Endothelial cell of umbilical vein (primary cell): Measurements from ENCODE around the gene TAF11L9. TPM values are rescaled to one million over a fixed set of nuclear protein-coding genes. Genes with fewer than 3 reads are reported as not detected.

Source experiments
- BruUV-seq: library from RNA; stranded (reverse); fragments of 400-500 nt; replicated peaks from 2 replicates; lab custom pipeline; 2021; lab: Mats Ljungman, UMichigan
- CTCF ChIA-PET: fragments of 300-600, 350-600 bp; sonication (Branson Sonifier 250); formaldehyde crosslinking; loops from one replicate; lab custom pipeline; 2021; ENCODE audit warnings: antibody characterized with exemption, inconsistent platforms; lab: Charles Lee
- POLR2A ChIA-PET: fragments of 300-600, 350-600 bp; sonication (Branson Sonifier 250); formaldehyde crosslinking; loops from one replicate; lab custom pipeline; 2021; ENCODE audit warnings: antibody characterized with exemption, inconsistent platforms; lab: Charles Lee
- DNase-seq: peaks from one replicate; pipeline ENCODE4 v3.0.0-alpha.2; 2011; ENCODE audit warnings: low read depth, low spot score
- FAIRE-seq: peaks from 2 replicates; lab custom pipeline; 2011; peaks lifted over from hg19 to GRCh38; lab: Jason Lieb, UNC
- H2AFZ ChIP-seq: 2 replicates; pipeline ENCODE4 v1.6.0; 2012; ENCODE audit warnings: low read depth, low read length, control low read depth, inconsistent platforms
- H3K27ac ChIP-seq: 2 replicates; pipeline ENCODE4 v1.5.1; 2011; ENCODE audit warnings: low read depth, mild to moderate bottlenecking, control low read depth, low read length, moderate library complexity; ENCODE audit not compliant: insufficient read depth
- H3K27me3 ChIP-seq, 2 experiments: 2 replicates each; pipeline versions ENCODE4 v1.6.0 to v1.6.1; 2011; ENCODE audit warnings: low read length in 2 of 2, mixed read lengths in 1 of 2; ENCODE audit not compliant: control insufficient read depth in 2 of 2, insufficient read depth in 2 of 2
- H3K36me3 ChIP-seq, 2 experiments: 2 replicates in 1 of 2; 3 replicates in 1 of 2; pipeline ENCODE4 v1.5.1; 2011; ENCODE audit warnings: low read length in 2 of 2, mild to moderate bottlenecking in 1 of 2, moderate library complexity in 1 of 2; ENCODE audit not compliant: control insufficient read depth in 2 of 2, insufficient read depth in 2 of 2; ENCODE audit errors: extremely low read depth in 1 of 2
- H3K4me1 ChIP-seq: 3 replicates; pipeline ENCODE4 v1.5.1; 2011; ENCODE audit warnings: mild to moderate bottlenecking, low read length; ENCODE audit not compliant: control insufficient read depth, insufficient read depth; ENCODE audit errors: extremely low read depth
- H3K4me2 ChIP-seq: 2 replicates; pipeline ENCODE4 v1.6.1; 2011; ENCODE audit warnings: low read length, control low read depth, mixed read lengths; ENCODE audit not compliant: insufficient read depth
- H3K4me3 ChIP-seq, 3 experiments: fragments of 200-600 bp in 1 of 3; sonication (generic), shearing (Covaris generic) in 1 of 3; replicated peaks in 1 of 3; 2 replicates each; pipeline ENCODE4 v1.5.1; 2011 to 2016; ENCODE audit warnings: control low read depth in 3 of 3, low read length in 3 of 3, mild to moderate bottlenecking in 2 of 3, inconsistent platforms in 1 of 3, low read depth in 1 of 3, moderate library complexity in 1 of 3; ENCODE audit not compliant: insufficient read depth in 1 of 3
- H3K79me2 ChIP-seq: 2 replicates; pipeline ENCODE4 v1.6.0; 2012; ENCODE audit warnings: low read length, inconsistent platforms; ENCODE audit not compliant: control insufficient read depth, insufficient read depth
- H3K9ac ChIP-seq: replicated peaks from 2 replicates; pipeline ENCODE3; 2011; ENCODE audit warnings: low read length, control low read depth; ENCODE audit not compliant: insufficient read depth; ENCODE audit errors: extremely low read depth
- H3K9me1 ChIP-seq: replicated peaks from 3 replicates; pipeline ENCODE4 v1.6.0; 2011; ENCODE audit warnings: mild to moderate bottlenecking, low read length; ENCODE audit not compliant: control insufficient read depth, insufficient read depth; ENCODE audit errors: extremely low read depth
- H3K9me3 ChIP-seq: replicated peaks from 2 replicates; pipeline ENCODE4 v1.5.1; 2012; ENCODE audit warnings: low read length, inconsistent platforms; ENCODE audit not compliant: control insufficient read depth, insufficient read depth
- H4K20me1 ChIP-seq: replicated peaks from 2 replicates; pipeline ENCODE3; 2011; ENCODE audit warnings: mild to moderate bottlenecking, low read length; ENCODE audit not compliant: control insufficient read depth, insufficient read depth; ENCODE audit errors: extremely low read depth
- CTCF ChIP-seq, 2 donors: IDR thresholded peaks; 1 replicate in 1 of 2; 2 replicates in 1 of 2; pipeline ENCODE4 v1.5.1; 2011; ENCODE audit warnings: low read length in 2 of 2, mild to moderate bottlenecking in 2 of 2, moderate library complexity in 2 of 2, control low read depth in 1 of 2, inconsistent platforms in 1 of 2, low read depth in 1 of 2; ENCODE audit not compliant: insufficient read depth in 1 of 2; ENCODE audit errors: extremely low read depth in 1 of 2
- EZH2 ChIP-seq: IDR thresholded peaks from 2 replicates; pipeline ENCODE4 v1.6.1; 2012; ENCODE audit warnings: borderline replicate concordance, low read depth, mild to moderate bottlenecking, moderate library complexity, low read length, inconsistent platforms; ENCODE audit not compliant: severe bottlenecking
- FOS ChIP-seq: IDR thresholded peaks from 2 replicates; pipeline ENCODE4 v1.6.1; 2011; ENCODE audit warnings: mild to moderate bottlenecking, low read length, moderate library complexity, borderline replicate concordance; ENCODE audit not compliant: insufficient read depth
- GATA2 ChIP-seq: IDR thresholded peaks from 2 replicates; pipeline ENCODE4 v1.7.0; 2011; ENCODE audit warnings: low read depth, mild to moderate bottlenecking, moderate library complexity, mixed read lengths, low read length; ENCODE audit not compliant: insufficient read length, insufficient read depth
- JUN ChIP-seq: IDR thresholded peaks from 2 replicates; pipeline ENCODE4 v1.6.1; 2011; ENCODE audit warnings: borderline replicate concordance, low read depth; ENCODE audit not compliant: insufficient read length, insufficient read depth
- MAX ChIP-seq: IDR thresholded peaks from 2 replicates; pipeline ENCODE4 v1.6.1; 2011; ENCODE audit not compliant: insufficient read depth, insufficient read length
- MYC ChIP-seq: IDR thresholded peaks from one replicate; pipeline ENCODE4 v1.6.1; 2011; ENCODE audit warnings: mild to moderate bottlenecking, low read depth, low read length
- POLR2A ChIP-seq: IDR thresholded peaks from 2 replicates; pipeline ENCODE4 v1.6.1; 2012; ENCODE audit warnings: low read depth, mild to moderate bottlenecking, control low read depth, low read length
- POLR2AphosphoS5 ChIP-seq: IDR thresholded peaks from 2 replicates; pipeline ENCODE4 v1.6.1; 2012; ENCODE audit warnings: low read depth, mild to moderate bottlenecking, control low read depth, low read length, moderate library complexity; ENCODE audit not compliant: insufficient read depth
- dilution Hi-C: fragments of 300-500 bp; cut with MboI; formaldehyde crosslinking; loops from one replicate; pipeline ENCODE4 v1.15.0; 2019; ENCODE audit warnings: low sequenced_read_pairs; ENCODE audit not compliant: extremely low pct_ligation_motif_present
- intact Hi-C: fragments of 100-400 bp; cut with micrococcal nuclease; formaldehyde crosslinking; loops from one replicate; pipeline ENCODE4 v1.10.0; 2022
- polyA plus RNA-seq, 4 experiments: library from polyadenylated mRNA; depleted of rRNA in 3 of 4; stranded (reverse) in 3 of 4; unstranded in 1 of 4; fragments of >200 nt; gene quantifications; 2 replicates each; pipeline versions ENCODE4 v1.2.1 to v1.2.3, GENCODE V29; 2011 to 2012; ENCODE audit warnings: missing spikeins in 1 of 4
- total RNA-seq: library from RNA; stranded (reverse); gene quantifications from 2 replicates; pipeline ENCODE4 v1.2.3, GENCODE V29; 2021

TAF11L9 gene
- total and polyA plus RNA-seq, 2 donors (not counting 3 experiments of a cell fraction or from before 2014, with no cell fraction given): not detected

- H3K4me3 ChIP-seq: no peak overlapping the region
- no peak overlapping the region for H3K27ac ChIP-seq
- BruUV-seq: no TSS peak
- no peak overlapping the region for H2AFZ ChIP-seq
- ChIA-PET CTCF (no interaction called here), POLR2A (no interaction called here)
- no peaks in the 10 kb centered on the region for H3K9me1 ChIP-seq
- FAIRE-seq (no peak), DNase-seq (no peak)
- no peaks in the 10 kb centered on the region for H3K36me3 ChIP-seq
- TF ChIP-seq CTCF (IDR thresholded peaks at IDR 0.05; ENCODE audit: extremely low read depth in 1 of 2, insufficient read depth in 1 of 2, low read depth in 1 of 2, low read length in 2 of 2): peak in 1 of 2 donors; percentile 6
- no peak for TF ChIP-seq MAX
- TF ChIP-seq FOS: no peak
- TF ChIP-seq POLR2AphosphoS5: no peak
- TF ChIP-seq JUN: no peak
- dilution Hi-C loops (no loop called here), intact Hi-C loops (no loop called here)
- no peaks in the 10 kb centered on the region for H3K79me2 ChIP-seq
- H3K9me3 ChIP-seq: no peaks in the 10 kb centered on the region
- no peaks in the 10 kb centered on the region for H3K4me1 ChIP-seq
- H3K4me2 ChIP-seq: no peak overlapping the region
- no peak overlapping the region for H3K9ac ChIP-seq
- no peaks in the 10 kb centered on the region for H3K27me3 ChIP-seq
- H4K20me1 ChIP-seq: no peaks in the 10 kb centered on the region
Observed at GRCh38 chr5:17620627-17621026, 26.4 kb upstream of the TAF11L9 start.

DNA sequence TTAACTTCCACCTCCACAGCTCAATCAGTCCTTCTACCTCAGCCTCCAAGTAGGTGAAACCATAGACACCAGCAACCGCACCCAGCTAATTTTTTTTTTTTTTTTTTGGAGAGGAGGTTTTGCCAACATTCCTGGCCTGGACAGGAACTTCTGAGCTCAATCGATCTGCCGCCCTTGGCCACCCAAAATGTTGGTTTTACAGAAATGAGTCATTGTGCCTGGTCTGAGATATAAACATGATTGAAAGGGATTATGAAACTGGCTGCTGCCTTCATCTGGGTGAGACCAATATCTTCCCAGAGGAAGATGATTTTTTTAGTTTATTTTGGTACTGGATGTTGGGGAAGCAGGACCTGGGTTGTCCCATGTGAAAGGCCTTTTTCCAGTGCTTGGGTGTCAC is 25.2 kb upstream of the TAF11L9 start:
- no peak overlapping the region for H3K27ac ChIP-seq
- ChIA-PET POLR2A (no interaction called here), CTCF (no interaction called here)
- no peak overlapping the region for H3K9ac ChIP-seq
- no peak overlapping the region for H2AFZ ChIP-seq
- H3K4me3 ChIP-seq: no peak overlapping the region
- H3K9me3 ChIP-seq: no peaks in the 10 kb centered on the region
- intact Hi-C loops (no loop called here), dilution Hi-C loops (no loop called here)
- H3K36me3 ChIP-seq: no peaks in the 10 kb centered on the region
- H4K20me1 ChIP-seq: no peaks in the 10 kb centered on the region
- BruUV-seq: no TSS peak
- TF ChIP-seq POLR2A: no peak
- TF ChIP-seq MAX: no peak
- no peak for TF ChIP-seq EZH2
- no peak for TF ChIP-seq JUN
- no peak for TF ChIP-seq FOS
- no peak for TF ChIP-seq MYC
- no peak for TF ChIP-seq CTCF (IDR thresholded peaks at IDR 0.05; ENCODE audit: extremely low read depth in 1 of 2, insufficient read depth in 1 of 2, low read depth in 1 of 2, low read length in 2 of 2)
- no peak for TF ChIP-seq POLR2AphosphoS5
- no peak for TF ChIP-seq GATA2
- H3K4me2 ChIP-seq: no peak overlapping the region
- H3K27me3 ChIP-seq: no peaks in the 10 kb centered on the region
- no peaks in the 10 kb centered on the region for H3K4me1 ChIP-seq
- no peaks in the 10 kb centered on the region for H3K79me2 ChIP-seq
- FAIRE-seq (no peak), DNase-seq (no peak)
- H3K9me1 ChIP-seq: no peaks in the 10 kb centered on the region
